NCI-H2196 (cell line): ENCODE measurements around the gene RAD18.

Source experiments
- DNase-seq: peaks from one replicate; lab custom pipeline; 2025; ENCODE audit not compliant: unreplicated experiment; lab: John Stamatoyannopoulos, UW

RAD18 gene

GRCh38 chr3:8966150-8966819 is 3.0 kb upstream of the RAD18 start:
- no peak for DNase-seq

DNA sequence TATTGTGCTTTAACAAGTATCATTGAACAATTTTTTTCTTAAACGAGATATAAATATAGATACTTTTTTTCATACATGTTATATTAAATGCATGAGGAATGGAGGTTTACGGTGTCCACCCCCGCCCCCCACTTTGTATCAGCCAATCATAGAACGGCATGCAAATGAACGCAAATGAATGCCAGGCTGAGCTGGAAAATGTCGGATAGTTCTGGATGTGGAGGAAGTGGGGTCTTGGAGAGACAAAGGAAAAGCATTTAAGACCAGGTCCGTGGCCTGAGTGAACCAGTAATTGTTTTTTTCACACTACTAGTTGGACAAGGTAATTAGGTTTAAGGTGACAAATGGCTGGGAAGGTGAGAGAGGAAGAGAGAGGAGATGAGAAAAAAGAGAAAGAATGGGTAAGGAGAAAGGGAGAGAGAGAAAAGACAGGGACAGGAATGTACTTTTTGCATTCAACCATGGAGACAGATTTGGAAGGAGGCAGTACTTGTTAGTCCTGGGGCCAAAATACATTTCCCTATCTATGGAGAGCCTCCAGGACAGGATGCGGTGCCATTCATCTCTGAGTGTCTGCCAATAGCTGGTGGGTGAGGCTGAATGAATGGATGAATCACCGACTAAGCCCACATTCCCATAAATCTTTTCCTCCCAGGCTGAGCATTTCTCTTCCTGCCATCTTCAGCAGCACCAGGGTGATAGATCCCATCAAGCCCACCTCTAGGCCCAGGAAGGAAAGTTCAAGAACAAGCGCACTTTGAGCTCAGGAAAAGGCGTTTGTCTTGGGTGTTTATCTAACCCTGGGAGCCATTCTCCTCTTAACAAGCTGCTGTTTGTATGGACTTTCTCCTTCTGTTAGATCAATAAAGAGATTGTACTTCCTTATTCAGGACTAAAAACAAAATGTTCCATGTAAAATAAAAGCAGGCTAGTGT is 1.4 kb upstream of the RAD18 start:
- DNase-seq, result no peak

- DNase-seq, result no peak
These were observed 928 bp downstream of the RAD18 start for GRCh38 chr3:8962226-8962861.

- DNase-seq, result no peak
These were observed 3.6 kb downstream of the RAD18 start for GRCh38 chr3:8959668-8960067.

- no peak for DNase-seq
These were observed 8.1 kb downstream of the RAD18 start for GRCh38 chr3:8954938-8955763.

DNA sequence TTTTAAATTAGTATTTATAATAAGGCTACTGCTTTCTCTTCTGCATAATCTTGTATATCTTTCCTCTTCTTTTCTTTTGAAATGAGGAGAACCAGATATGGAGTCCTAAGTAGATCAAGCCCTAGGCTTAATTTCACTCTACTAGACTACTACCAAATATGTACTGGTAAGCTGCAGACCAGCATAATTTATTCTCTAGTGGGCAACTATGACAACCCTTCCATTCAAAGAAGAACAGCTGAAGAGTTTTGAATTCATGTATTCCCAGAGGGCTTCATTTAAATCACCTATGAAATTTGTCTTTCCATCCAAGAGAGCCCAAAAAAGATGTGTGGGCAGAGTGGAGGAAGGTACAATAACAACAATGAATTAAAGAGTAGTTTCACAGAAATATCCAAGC is 10.0 kb downstream of the RAD18 start:
- no peak for DNase-seq

DNA sequence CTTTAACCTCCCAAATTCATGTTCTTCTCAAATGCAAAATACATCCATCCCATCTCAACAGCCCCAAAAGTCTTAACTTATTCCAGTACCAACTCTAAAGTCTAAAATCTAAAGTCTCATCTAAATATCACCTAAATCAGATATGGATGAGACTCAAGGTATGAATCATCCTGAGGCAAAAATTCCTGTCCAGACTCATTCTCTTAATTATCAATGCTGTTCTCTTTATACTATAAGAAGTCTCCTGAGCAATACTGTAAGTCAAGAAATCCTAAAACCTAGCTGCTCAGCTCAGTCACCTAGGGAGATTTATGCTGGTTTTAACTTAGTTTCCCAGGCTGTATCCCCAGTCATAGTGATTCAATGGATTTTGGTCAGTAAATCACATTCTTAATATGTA is 11.1 kb downstream of the RAD18 start:
- DNase-seq, result no peak

DNA sequence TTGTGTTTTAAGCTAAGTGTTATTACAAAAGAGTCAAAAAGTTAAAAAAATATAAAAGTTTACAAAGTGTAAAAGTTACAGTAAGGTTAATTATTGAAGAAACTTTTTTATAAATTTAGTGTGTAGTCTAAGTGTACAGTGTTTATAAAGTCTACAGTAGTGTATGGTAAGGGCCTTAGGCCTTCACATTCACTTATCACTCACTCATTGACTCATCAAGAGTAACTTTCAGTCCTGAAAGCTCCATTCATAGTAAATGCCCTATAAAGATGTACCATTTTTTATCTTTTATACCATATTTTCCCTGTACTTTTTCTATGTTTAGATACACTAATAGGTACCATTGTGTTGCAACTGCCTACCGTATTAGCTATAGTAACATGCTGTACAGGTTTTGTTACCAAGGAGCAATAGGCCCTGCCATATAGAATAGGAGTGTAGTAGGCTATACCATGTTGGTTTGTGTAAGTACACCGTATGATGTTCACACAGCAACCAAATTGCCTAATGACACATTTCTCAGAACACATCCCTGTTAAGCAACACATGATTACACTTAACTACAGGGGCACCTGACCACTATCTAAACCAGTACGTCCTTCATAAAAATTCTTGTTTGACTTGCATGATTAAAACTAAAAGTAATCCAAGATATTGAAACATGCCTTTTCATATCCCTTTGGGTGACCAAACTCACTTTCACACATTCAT is 17.2 kb downstream of the RAD18 start:
- DNase-seq, result no peak

DNA sequence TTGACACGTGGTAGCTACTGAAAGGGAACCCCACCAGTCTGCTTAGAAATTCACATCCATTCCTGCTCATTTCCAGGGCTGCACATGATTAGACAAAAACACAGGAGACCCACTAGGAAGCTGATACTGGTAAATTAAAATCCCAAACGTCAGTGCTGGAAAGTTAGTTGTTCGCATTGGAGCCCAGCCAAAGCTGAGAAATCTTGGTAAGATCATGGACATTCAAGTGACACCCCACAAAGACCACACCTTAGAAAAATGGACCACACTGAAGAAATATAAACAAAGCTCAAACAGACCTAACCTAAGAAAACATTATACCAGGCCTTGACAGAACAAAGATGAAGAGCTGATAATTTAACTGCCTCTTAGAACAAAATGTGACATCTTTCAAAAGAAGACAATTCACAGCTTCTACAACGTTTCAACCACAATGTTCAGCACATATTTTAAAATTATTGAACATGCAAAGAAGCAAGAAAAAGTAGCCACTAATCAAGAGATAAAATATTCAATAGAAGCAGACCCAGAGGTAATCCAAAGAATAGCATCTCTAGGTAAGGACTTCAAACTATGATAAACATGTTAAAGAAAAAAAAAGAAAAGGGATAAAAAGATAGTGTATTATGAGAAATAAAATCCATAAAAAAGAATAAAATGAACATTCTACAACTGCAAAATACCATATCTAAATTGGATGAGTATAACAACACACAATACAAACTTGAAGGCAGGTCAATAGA is 20.4 kb downstream of the RAD18 start:
- DNase-seq, result no peak

DNA sequence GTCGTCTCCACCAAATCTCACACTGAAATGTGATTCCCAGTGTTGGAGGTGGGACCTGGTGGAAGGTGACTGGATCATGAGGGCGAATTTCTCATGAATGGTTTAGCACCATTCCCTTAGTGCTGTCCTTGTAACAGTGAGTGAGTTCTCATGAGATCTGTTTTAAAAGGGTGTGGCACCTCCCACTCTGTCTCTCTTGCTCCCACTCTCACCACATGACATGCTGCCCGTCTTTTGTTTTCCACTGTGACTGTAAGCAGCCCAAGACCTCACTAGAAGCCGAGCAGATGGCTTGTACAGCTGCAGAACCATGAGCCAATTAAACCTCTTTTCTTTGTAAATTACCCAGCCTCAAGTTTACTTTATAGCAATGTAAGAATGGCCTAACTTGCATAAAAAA is 21.2 kb downstream of the RAD18 start:
- DNase-seq, result no peak

GRCh38 chr3:8938021-8938420 is 25.3 kb downstream of the RAD18 start:
- DNase-seq, result no peak

DNA sequence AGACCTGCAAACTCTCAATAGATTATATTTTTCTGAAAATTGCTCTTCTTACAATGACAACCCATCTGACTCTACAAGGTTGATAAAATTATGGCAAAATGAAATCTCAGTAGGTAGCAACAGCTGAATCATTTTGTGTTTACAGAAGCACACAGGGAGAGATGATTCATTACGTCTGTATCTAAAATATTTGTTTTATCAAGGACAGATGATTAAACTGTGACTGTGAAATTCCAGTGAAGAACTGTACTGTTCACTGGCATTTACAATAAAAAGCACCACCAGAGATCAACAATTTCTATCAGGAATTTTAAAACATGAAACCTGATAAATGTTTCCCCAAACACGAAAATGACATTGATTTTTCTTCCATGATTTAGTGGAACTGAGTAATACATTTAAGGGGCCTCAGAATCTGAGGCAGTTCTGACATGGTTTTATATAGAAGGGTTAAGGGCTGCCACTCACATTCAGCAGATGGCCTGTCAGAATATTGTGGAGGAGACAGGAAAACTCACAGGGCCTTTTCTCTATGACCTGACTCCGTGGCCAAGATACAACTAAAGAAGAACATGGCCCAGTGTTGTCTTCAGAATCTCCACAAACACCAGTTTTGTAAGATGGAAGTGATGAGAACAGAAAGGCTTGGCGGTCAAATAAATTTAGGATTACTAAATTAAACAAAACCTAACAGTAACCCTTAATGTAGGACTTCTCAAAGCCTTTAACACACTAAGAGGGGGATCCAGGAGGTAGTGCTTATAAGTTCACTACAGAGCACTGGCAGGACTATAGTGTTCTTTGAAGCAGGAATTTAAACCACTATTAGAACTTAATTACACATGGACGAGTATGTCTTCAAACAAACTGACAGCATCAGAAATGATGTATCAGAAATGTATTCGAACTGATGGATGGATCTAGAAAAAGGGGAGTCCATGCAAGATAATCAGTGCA is 25.9 kb downstream of the RAD18 start:
- DNase-seq, result no peak

DNA sequence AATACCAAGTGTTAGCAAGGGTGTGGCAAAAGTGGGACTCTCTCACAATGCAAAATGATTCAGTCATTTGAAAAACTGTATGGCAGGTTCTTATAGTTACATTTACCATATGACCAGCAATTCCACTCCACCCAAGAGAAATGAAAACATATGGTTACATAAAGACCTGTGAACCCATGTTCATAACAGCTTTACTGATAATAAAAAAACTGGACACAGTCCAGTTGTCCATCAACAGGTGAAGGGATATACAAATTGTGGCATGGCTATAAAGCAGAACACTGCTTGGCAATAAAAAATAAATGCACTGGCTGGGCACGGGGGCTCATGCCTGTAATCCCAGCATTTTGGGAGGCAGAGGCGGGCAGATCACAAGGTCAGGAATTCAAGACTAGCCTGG is 30.8 kb downstream of the RAD18 start:
- DNase-seq, result no peak

GRCh38 chr3:8931342-8931741 is 31.9 kb downstream of the RAD18 start:
- DNase-seq, result no peak

DNA sequence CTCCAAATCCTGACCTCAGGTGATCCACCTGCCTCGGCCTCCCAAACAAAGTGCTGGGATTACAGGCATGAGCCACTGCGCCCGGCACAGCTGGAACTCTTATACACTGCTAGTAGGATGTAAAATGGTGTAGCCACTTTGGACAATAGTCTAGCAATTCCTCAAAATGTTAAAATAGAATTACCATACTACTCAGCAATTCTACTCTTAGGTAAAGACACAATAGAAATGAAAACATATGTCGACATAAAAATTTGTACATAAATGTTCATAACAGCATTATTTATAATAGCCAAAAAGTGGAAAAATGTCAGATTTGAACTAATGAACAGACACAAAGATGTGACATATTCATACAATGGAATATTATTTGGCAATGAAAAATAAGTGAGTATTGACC is 33.4 kb downstream of the RAD18 start:
- no peak for DNase-seq

DNA sequence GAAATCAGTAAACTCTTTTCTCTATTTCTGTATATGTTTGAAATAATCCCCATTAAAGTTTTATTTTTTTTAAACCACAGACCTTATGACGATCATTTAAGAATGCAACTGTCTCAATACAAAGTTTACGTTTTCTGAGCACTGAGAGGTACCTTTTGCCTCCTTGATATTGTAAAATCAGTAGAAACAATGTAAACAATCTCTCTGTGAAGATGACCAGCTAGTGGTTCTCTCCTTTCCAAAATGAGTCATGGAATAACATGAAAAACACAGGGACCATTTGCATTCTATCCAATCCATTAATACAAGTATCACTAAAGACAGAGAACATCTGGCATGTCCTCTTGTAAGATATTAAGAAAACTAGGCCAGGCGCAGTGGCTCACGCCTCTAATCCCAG is 48.8 kb downstream of the RAD18 start:
- no peak for DNase-seq

DNA sequence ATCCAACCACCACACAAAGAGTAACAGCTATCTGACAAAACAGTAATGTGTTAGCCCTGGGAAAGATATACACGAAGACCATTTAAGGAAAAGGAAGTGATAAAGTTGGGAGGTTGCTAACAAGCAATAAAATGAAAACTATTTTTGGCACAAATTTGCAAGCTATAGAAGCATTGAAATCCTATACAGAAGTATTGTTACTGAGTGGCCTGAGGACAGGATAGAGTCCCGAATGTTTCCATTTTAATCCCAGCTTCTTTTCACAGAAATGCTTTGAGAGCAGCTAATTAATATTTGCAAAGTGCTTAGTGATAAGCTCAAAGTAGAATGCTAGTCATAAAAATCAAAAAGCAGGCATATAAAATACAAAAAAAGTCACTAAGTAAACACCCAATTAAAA is 51.5 kb downstream of the RAD18 start:
- DNase-seq, result no peak

DNA sequence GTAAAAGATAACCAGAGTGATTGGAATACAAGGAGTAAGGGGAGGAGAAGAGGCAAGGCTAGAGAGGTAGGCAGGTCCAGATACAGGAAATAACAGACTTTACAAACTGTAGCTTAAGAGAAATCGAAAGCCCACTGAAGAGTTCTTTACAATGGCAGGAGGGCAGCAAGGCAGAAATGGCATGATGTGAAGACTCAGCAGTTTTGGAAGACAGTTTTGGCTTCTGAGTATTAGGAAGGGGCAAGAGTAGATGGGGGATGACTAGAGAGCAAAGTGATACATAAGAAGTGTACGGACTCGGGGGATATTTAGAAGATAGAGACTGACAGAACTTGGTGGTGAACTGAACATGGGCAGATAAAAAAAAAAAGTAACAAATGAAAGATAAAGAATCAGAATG is 54.1 kb downstream of the RAD18 start:
- no peak for DNase-seq

- no peak for DNase-seq
These were observed 60.1 kb downstream of the RAD18 start for GRCh38 chr3:8903191-8903590.
